ENCODE data around the gene DLGAP1. TPM values are rescaled to one million over a fixed set of nuclear protein-coding genes. Genes with fewer than 3 reads are reported as not detected.

The DLGAP1 gene
- total RNA-seq, 6 experiments from 2014 or later = 0.09 to 0.31 (median 0.18) TPM; not detected in 2

DNA sequence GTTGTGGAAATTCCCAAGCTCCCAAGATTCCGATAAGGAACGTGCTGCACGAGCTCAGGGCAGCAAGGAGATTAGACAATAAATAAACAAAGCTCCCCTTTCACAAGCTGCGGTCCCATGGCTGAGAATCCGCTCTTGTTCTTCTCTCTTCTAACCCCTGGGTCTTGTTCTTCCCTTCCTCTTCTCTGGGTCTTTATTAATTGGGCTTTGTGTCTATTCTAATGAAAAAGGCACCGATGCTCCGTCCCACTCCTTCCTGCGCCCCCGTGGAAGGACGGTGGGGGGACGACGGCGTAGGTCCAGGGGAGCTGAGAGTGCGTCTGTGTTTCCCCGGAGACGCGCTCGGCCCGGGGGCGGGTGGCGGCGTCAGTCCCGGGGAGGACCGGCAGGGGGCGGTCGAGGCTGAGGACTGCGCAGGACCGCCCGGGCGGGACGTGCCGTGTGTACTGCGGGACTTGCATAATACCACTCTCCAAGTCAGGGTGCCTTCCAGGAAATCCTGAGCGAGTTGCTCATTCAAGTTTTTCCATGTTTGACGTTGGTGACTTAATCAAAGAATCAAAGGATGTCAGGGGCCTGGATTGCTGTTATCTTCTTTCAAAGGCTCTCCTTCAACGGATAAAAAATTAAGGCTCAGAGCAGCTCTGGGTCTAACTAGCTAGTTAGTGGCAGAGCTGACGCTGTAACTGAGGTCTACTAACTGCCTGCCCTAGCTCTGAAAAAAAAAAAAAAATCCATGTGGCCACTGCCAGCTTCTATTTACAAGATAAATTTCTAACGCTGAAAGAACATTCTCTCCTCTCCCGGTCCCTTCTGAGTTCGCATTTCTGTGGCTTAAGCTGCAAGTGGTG is 683.8 kb downstream of the DLGAP1 start:
- no peaks in the 10 kb centered on the region for H3K9me3 ChIP-seq
- WGBS (ENCODE audit: insufficient coverage, low coverage, low lambda C conversion rate, missing lambda C conversion rate) = 2% methylated on average over 35 of the region's 40 CpGs
- H3K27me3 ChIP-seq = no peaks in the 10 kb centered on the region
- no peaks in the 10 kb centered on the region for H3K36me3 ChIP-seq
- no peak for TF ChIP-seq POLR2A (IDR thresholded peaks at IDR 0.05)
- TF ChIP-seq CTCF (IDR thresholded peaks at IDR 0.05) = peak; percentile 94 to 99 (median 96)
- ATAC-seq (peak; percentile 99 to 100 (median 99)), DNase-seq (peak; percentile 86 to 87 (median 87))
- intact Hi-C loops (cut with DNase I) = loop anchor here in 1 of 2 donors (10.0 kb wide), 1 partner anchor 223 kb away; no protein-coding TSS in a partner anchor
- H3K4me3 ChIP-seq = peak overlapping the region; percentile 10 to 27 (median 16)
- H3K27ac ChIP-seq = peak overlapping the region in 2 of 3 donors; percentile 41 to 52
- peaks cover 0 to 12% (median 0%) of the 10 kb centered on the region in 4 donors for H3K4me1 ChIP-seq

DNA sequence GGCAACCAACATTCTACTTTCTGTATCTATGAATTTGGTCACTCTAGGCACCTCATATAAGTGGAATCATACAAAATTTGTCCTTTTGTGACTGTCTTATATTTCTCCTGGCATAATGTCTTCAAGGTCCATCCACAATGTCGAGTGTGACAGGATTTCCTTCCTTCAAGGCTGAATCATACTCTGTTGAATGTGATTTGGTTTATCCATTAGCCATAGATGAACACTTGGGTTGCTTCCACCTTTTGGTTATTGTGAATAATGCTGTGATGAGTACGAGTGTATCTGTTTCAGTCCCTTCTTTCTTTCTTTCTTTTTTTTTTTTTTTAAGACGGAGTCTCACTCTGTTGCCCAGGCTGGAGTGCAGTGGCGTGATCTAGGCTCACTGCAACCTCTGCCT is 693.8 kb downstream of the DLGAP1 start:
- intact Hi-C loops (cut with DNase I) = no loop called here
- H3K27ac ChIP-seq = no peak overlapping the region

GRCh38 chr18:3760741-3761140 is 694.4 kb downstream of the DLGAP1 start:
- H3K4me1 ChIP-seq = no peaks in the 10 kb centered on the region
- no peaks in the 10 kb centered on the region for H3K9me3 ChIP-seq
- no peak overlapping the region for H3K4me3 ChIP-seq
- 65% methylated on average over 7 of the region's 7 CpGs for WGBS (ENCODE audit: insufficient coverage, low coverage, low lambda C conversion rate, missing lambda C conversion rate)
- DNase-seq (no peak), ATAC-seq (no peak)
- TF ChIP-seq CTCF (IDR thresholded peaks at IDR 0.05) (no peak), POLR2A (IDR thresholded peaks at IDR 0.05) (no peak)
- no peak overlapping the region for H3K27ac ChIP-seq
- H3K36me3 ChIP-seq = no peaks in the 10 kb centered on the region
- H3K27me3 ChIP-seq = no peaks in the 10 kb centered on the region
- intact Hi-C loops (cut with DNase I) = no loop called here

More for the DNA sequence above, 693.8 kb downstream of the DLGAP1 start:
- DNase-seq (no peak), ATAC-seq (no peak)
- Histone ChIP-seq H3K4me1 (no peaks in the 10 kb centered on the region), H3K27me3 (no peaks in the 10 kb centered on the region), H3K4me3 (no peak overlapping the region), H3K9me3 (no peaks in the 10 kb centered on the region), H3K36me3 (no peaks in the 10 kb centered on the region)
- 55% methylated on average over 4 of the region's 4 CpGs for WGBS (ENCODE audit: insufficient coverage, low coverage, low lambda C conversion rate, missing lambda C conversion rate)
- no peak for TF ChIP-seq POLR2A (IDR thresholded peaks at IDR 0.05)
- no peak for TF ChIP-seq CTCF (IDR thresholded peaks at IDR 0.05)

GRCh38 chr18:3759099-3759498 is 696.0 kb downstream of the DLGAP1 start:
- Histone ChIP-seq H3K4me3 (no peak overlapping the region), H3K36me3 (no peaks in the 10 kb centered on the region), H3K27ac (no peak overlapping the region), H3K9me3 (no peaks in the 10 kb centered on the region), H3K27me3 (no peaks in the 10 kb centered on the region), H3K4me1 (no peaks in the 10 kb centered on the region)
- intact Hi-C loops (cut with DNase I) = no loop called here
- TF ChIP-seq CTCF (IDR thresholded peaks at IDR 0.05) (no peak), POLR2A (IDR thresholded peaks at IDR 0.05) (no peak)
- WGBS (ENCODE audit: insufficient coverage, low coverage, low lambda C conversion rate, missing lambda C conversion rate) = 55% methylated on average over 2 of the region's 2 CpGs
- DNase-seq = no peak
- ATAC-seq = no peak

All from right lobe of liver (tissue), 6 donors.